Measurements from ENCODE around the gene ADGRG6.

Gene ADGRG6

DNA sequence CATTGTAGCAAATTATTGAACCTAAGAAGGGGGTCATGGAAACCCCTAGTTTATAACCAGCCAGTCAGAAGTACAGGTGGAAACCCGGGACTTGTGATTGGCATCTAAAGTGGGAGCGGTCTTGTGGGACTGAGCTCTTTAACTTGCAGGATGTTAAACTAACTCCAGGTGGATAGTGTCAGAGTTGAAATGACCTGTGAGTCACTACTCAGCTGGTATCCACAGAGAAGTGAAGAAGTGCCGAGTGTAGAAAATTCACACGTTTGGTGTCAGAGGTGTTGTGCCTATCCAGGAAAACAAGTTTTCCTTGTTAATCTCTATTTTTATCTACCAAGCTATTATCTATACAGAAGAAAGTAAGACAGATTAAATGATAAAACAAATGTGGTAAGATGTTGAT is 179.7 kb downstream of the ADGRG6 start:
- DNase-seq (no peak), ATAC-seq (replicated peaks) (no peak)
- no peaks in the 10 kb centered on the region for H3K4me1 Mint-ChIP-seq (ENCODE audit: low read depth in 2 of 2)
- H3K4me3 Mint-ChIP-seq = no peak overlapping the region
- H3K27ac Mint-ChIP-seq = no peak overlapping the region
- peaks cover 12% of the 10 kb centered on the region in 2 donors for H3K27me3 Mint-ChIP-seq
- H3K36me3 Mint-ChIP-seq (ENCODE audit: insufficient read depth) = no peaks in the 10 kb centered on the region
- H3K9me3 Mint-ChIP-seq = peaks cover 0 to 1% of the 10 kb centered on the region in 2 donors

DNA sequence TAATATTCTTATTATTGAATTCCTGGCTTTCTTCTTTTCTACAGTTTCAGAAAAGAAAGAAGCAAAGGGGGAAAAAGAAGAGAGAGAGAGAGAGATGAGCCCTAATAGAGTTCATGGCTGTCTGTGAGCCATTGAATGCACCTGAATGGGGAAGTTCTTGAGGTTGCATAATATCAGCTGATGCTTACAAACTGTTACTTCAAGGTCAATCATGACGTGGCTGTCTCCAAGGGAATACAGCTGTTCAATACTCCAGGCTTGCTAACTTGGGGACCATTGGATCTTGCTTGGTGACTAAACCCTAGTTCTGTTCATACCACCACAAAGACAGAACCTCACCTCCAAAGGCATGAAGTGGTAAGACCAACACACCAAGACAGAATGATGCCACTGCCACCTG is 180.4 kb downstream of the ADGRG6 start:
- Mint-ChIP-seq H3K4me3 (no peak overlapping the region), H3K36me3 (ENCODE audit: insufficient read depth) (no peaks in the 10 kb centered on the region), H3K9me3 (peaks cover 0 to 1% of the 10 kb centered on the region in 2 donors), H3K4me1 (ENCODE audit: low read depth in 2 of 2) (no peaks in the 10 kb centered on the region), H3K27me3 (peaks cover 12% of the 10 kb centered on the region in 2 donors), H3K27ac (no peak overlapping the region)
- ATAC-seq (replicated peaks) (no peak), DNase-seq (no peak)

DNA sequence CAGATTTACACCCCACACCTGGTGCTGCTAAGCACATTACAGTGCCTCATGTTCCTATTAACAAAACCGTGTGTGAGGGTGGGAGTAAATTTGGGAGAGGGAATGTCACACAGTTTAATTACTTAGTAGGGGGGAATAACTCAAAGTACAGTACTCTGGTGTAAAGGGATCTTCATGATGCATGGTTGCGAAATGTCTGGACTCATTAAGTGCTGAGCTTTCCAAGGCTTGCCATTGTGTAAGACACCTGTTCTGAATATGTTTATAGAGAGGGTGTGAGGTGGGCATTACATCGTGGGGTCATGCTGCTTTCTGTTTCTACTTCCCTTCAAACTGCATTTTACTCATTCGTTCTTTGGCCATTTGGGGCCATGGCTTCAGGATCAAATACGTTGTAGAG is 181.2 kb downstream of the ADGRG6 start:
- Mint-ChIP-seq H3K27ac (no peak overlapping the region), H3K27me3 (peaks cover 17 to 18% of the 10 kb centered on the region in 2 donors), H3K9me3 (peaks cover 0 to 1% of the 10 kb centered on the region in 2 donors), H3K4me1 (ENCODE audit: low read depth in 2 of 2) (no peaks in the 10 kb centered on the region), H3K36me3 (ENCODE audit: insufficient read depth) (no peaks in the 10 kb centered on the region), H3K4me3 (no peak overlapping the region)
- DNase-seq (no peak), ATAC-seq (replicated peaks) (no peak)

DNA sequence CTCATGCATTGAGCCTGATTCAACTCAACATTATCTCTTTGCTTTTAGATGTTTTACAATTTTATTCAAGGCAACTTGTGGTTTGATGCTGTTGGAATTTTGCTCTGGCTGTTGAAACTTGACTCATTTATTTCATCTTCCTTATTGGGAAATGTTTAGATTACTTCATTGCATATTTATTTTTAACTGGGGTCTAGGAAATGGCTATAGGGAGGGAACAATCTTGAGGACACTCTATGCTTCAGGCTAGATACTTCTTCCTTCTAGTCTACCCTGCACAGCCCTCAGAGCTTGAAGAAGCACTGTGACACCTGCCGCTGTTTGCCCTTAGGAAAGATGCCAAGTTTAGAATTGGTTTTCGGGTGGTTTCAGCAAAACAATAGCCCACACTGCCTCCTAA is 183.4 kb downstream of the ADGRG6 start:
- Mint-ChIP-seq H3K9me3 (peaks cover 0 to 1% of the 10 kb centered on the region in 2 donors), H3K4me3 (no peak overlapping the region), H3K27me3 (peaks cover 21 to 27% of the 10 kb centered on the region in 2 donors), H3K27ac (no peak overlapping the region), H3K36me3 (ENCODE audit: insufficient read depth) (no peaks in the 10 kb centered on the region), H3K4me1 (ENCODE audit: low read depth in 2 of 2) (no peaks in the 10 kb centered on the region)
- DNase-seq (no peak), ATAC-seq (replicated peaks) (no peak)

DNA sequence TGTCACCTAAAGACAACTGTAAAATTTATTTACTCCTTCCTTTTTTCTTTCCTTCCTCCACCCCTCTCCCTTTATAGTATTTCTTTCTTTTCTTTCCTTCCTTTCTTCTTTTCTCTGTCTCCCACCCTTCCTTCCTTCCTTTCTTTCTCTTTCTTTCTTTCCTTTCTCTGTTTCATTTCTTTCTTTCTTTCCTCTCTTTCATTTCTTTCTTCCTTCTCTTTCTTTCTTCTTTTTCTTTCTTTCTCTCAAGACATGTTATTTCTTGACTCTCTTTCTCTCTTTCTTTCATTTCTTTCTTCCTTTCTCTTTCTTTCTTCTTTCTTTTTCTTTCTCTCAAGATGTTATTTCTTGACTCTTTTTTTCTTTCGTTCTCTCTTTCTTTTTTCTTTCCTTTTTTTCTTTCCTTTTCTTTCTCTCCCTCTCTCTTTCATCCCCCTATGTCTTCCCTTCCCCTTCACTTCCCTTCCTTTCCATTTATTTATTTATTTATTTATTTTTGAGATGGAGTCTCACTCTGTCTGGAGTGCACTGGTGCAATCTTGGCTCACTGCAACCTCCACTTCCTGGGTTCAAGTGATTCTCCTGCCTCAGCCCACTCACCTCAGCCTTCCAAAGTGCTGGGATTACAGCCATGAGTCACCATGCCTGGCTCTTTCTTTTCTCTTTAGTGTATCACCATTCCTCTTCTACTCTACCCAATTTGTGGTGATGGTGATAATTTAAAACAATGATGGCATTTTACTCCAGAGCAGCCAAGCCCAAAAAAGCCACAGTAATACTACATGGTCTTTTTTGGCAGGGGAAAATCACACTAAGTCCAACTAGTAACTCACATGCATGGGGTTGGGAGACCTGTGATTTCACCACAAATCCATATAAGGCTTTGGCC is 188.2 kb downstream of the ADGRG6 start:
- H3K27me3 Mint-ChIP-seq = peaks cover 29 to 40% of the 10 kb centered on the region in 2 donors
- ATAC-seq (replicated peaks) = no peak
- no peak for DNase-seq
- H3K36me3 Mint-ChIP-seq (ENCODE audit: insufficient read depth) = no peaks in the 10 kb centered on the region
- no peak overlapping the region for H3K27ac Mint-ChIP-seq
- no peak overlapping the region for H3K4me3 Mint-ChIP-seq
- no peaks in the 10 kb centered on the region for H3K9me3 Mint-ChIP-seq
- H3K4me1 Mint-ChIP-seq (ENCODE audit: low read depth in 2 of 2) = no peaks in the 10 kb centered on the region
